NCI-H446 (cell line): ENCODE measurements around the gene CKMT1A.

ENCODE experiments used
- DNase-seq, 2 experiments: peaks; one replicate each; lab custom pipeline; 2025; lab: John Stamatoyannopoulos, UW

The CKMT1A gene

GRCh38 chr15:43748376-43748775, 54.7 kb downstream of the CKMT1A start:
- no peak for DNase-seq
